GM21619 (cell line): ENCODE data around the gene PABPC4L.
"Not testable (repeated sequence)": the region's sequence is repeated elsewhere in the genome, so short reads cannot be mapped to it uniquely, and the experiment has no call there.

Experiments used
- ATAC-seq: cut with Tn5 transposase; IDR thresholded peaks from one replicate; pipeline ENCODE4 v1.9.1; 2021; ENCODE audit not compliant: unreplicated experiment

PABPC4L gene

GRCh38 chr4:134201216-134202161, at the start of gene PABPC4L:
PABPC4L (minus strand) TSS chr4:134201789; CDS start chr4:134201019, 770 bp downstream.
- ATAC-seq, result no peak

DNA sequence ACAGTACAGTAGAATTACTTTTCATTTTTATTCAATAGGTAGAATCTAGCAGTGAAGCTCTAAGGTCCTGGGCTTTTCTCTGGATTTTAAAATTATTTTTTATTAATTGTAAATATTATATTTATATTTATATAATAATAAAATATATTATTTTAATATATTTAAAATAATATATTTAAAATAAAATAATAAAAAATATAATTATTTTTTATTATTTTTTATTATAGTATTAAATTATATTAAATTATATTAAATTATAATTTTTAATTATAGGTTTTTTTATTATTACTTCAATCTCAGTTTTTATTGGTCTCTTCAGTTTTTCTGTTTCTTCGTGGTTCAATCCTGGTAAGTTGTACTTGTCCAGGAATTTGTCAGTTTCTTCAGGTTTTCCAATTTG, 49.7 kb upstream of the PABPC4L start:
- no peak for ATAC-seq

- ATAC-seq, result no peak
Measured at GRCh38 chr4:134243742-134244713, 42.4 kb upstream of the PABPC4L start.

DNA sequence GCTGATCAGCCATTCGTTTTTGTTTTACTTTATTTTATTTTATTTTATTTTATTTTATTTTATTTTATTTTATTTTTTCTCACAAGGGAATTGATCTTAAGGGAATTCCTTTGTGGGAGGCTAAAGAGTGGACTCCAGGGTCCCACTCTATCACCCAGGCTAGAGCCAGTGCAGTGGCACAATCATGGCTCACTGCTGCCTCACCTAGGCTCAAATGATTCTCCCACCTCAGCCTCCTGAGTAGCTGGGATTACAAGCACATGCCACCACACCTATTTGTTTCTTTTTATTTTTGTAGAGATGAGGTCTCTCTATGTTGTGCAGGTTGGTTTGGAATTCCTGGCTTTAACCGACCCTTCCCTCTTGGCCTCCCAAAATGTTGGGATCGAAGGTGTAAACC, 17.5 kb upstream of the PABPC4L start:
- no peak for ATAC-seq

DNA sequence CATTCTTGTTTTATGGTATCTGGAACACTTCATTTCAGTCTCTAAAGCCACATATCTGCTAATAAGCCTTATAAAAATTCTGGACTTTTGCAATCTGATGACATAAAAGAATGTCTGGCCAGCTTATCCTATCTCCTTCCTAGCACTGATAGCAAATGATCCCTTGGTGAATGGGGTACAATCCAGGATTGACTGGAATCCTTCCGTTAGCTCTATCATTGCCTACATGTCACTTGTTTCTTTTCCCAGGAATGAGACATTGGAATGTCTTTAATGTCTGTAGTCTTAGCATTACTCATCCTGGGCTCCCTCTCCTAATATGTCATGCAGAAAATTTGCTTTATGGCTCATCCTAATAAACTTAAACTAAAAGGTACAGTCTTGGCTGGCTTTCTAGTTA, 14.8 kb upstream of the PABPC4L start:
- ATAC-seq, result no peak

- ATAC-seq, result no peak
Measured at GRCh38 chr4:134215620-134216344, 14.2 kb upstream of the PABPC4L start.

GRCh38 chr4:134207955-134208354, 6.4 kb upstream of the PABPC4L start:
- ATAC-seq, result not testable (repeated sequence)

- ATAC-seq, result no peak
Measured at GRCh38 chr4:134202166-134202956, 772 bp upstream of the PABPC4L start.

DNA sequence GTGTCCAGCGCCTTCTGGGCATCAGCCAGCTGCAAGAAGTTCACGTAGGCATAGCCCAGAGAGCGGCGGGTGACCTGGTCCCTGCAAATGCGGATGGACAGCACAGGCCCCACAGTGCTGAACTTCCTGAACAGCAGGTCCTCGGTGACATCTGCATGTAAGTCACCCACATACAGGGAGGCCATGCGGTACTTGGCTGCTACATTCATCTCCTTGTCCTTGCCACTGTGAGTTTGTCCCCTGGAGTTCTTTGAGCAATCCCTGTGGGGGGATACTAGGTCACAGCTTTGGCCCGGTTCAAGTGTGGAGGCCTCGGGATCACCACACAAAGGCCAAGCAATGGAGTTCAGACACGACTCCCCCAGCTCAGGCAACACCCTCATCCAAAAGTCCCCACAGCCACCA, 776 bp downstream of the PABPC4L start:
- no peak for ATAC-seq

DNA sequence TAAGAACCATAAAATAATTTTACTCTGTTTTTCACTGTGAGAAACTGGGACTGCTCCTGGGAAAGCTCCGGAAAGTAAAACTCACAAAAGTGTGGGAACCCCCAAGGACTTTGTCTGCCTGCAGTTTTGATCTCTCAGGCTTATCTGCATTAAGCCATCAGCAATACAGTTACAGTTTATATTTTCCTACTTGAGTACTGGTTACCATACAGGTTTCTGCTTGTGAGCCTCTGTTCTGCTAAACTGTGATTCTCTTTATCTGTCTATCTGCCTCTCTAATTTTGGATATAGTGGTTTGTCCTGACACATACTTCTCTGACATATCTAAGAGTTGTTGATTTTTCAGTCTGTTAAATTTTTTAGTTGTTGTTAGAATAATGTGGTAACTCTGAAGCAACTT, 11.6 kb downstream of the PABPC4L start:
- no peak for ATAC-seq

DNA sequence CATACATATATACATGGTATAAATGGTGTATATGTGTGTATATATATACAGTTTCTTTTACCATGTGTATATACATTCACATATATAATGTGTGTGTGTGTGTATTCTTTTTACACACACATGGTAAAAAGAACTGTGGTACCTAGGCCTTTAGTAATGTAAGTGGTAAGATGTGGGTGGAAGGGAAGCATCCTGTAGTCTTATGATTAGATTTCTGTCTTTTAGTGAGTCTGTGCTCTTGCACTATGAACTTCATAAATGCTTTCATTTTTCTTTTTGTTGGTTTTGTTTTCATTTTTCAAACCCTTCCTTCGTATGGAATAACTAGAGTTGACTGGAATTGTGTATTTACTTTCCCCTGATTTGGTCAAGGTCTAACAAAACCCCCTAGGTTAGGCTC, 12.1 kb downstream of the PABPC4L start:
- no peak for ATAC-seq

DNA sequence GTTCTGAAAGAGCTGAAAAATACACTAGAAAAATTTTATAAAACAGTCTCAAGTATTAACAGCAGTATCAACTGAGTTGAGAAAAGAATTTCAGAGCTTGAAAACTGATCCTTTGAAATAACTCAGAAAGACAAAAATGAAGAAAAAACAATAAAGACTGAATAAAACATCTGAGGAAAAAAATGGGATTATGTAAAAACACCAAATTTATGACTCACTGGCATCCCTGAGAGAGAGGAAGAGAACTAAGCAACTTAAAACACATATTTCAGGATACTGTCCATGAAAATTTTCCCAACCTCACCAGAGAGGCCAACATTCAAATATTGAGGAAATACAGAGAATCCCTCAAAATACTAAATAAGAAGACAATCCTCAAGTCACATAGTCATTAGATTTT, 22.9 kb downstream of the PABPC4L start:
- no peak for ATAC-seq

DNA sequence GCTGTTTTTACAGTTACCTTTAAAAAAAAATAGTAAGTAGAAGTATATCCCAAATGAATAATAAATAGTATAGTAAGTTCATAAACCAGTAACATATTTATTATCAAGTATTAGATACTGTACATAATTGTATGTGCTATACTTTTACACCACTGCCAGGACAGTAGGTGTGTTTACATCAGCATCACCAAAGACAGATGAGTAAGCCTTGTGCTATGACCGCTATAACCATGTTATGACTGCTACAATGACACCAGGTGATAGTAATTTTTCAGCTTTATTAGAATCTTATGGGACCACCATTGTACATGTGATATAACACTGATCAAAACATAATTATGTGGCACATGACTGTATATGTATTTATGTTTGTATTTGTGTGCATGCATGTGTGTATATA, 27.3 kb downstream of the PABPC4L start:
- no peak for ATAC-seq

- ATAC-seq, result no peak
Measured at GRCh38 chr4:134160211-134160610, 41.4 kb downstream of the PABPC4L start.

- ATAC-seq, result no peak
Measured at GRCh38 chr4:134154097-134154496, 47.5 kb downstream of the PABPC4L start.

GRCh38 chr4:134147941-134148340, 53.6 kb downstream of the PABPC4L start:
- ATAC-seq, result no peak
